ENCODE results near the gene PEX11G. TPM values are rescaled to one million over a fixed set of nuclear protein-coding genes. Genes with fewer than 3 reads are reported as not detected.

The PEX11G gene
- total RNA-seq, 4 donors from 2014 or later = 4.4 to 9.9 (median 4.7) TPM

GRCh38 chr19:7512400-7512851 is 23.6 kb upstream of the PEX11G start:
- no peak for ATAC-seq (ENCODE audit: low FRiP score)
- no peak for TF ChIP-seq CTCF (IDR thresholded peaks at IDR 0.05)
- no peak for DNase-seq (ENCODE audit: low spot score)

- TF ChIP-seq CTCF (IDR thresholded peaks at IDR 0.05) = no peak
- DNase-seq (ENCODE audit: low spot score) (no peak), ATAC-seq (ENCODE audit: low FRiP score) (no peak)
Measured at GRCh38 chr19:7509625-7510024, 20.8 kb upstream of the PEX11G start.

GRCh38 chr19:7507884-7508283 is 19.0 kb upstream of the PEX11G start:
- peak; percentile 72 for DNase-seq (ENCODE audit: low spot score)
- no peak for TF ChIP-seq CTCF (IDR thresholded peaks at IDR 0.05)
- peak; percentile 57 for ATAC-seq (ENCODE audit: low FRiP score)

- ATAC-seq (ENCODE audit: low FRiP score) (peak; percentile 79), DNase-seq (ENCODE audit: low spot score) (no peak)
- TF ChIP-seq CTCF (IDR thresholded peaks at IDR 0.05) = no peak
Measured at GRCh38 chr19:7506385-7507328, 17.8 kb upstream of the PEX11G start.

- ATAC-seq (ENCODE audit: low FRiP score) = no peak
- DNase-seq (ENCODE audit: low spot score) = no peak
- no peak for TF ChIP-seq CTCF (IDR thresholded peaks at IDR 0.05)
Measured at GRCh38 chr19:7505682-7506384, 17.0 kb upstream of the PEX11G start.

GRCh38 chr19:7505288-7505681 is 16.4 kb upstream of the PEX11G start:
- no peak for DNase-seq (ENCODE audit: low spot score)
- ATAC-seq (ENCODE audit: low FRiP score) = no peak
- TF ChIP-seq CTCF (IDR thresholded peaks at IDR 0.05) = no peak
